GM10847 (cell line): Measurements from ENCODE around the gene UNCX.

Experiments
- POLR2A ChIP-seq: IDR thresholded peaks from 2 replicates; pipeline ENCODE4 v1.6.1; 2011; ENCODE audit not compliant: insufficient read length; ENCODE audit errors: extremely low read depth

Gene UNCX

DNA sequence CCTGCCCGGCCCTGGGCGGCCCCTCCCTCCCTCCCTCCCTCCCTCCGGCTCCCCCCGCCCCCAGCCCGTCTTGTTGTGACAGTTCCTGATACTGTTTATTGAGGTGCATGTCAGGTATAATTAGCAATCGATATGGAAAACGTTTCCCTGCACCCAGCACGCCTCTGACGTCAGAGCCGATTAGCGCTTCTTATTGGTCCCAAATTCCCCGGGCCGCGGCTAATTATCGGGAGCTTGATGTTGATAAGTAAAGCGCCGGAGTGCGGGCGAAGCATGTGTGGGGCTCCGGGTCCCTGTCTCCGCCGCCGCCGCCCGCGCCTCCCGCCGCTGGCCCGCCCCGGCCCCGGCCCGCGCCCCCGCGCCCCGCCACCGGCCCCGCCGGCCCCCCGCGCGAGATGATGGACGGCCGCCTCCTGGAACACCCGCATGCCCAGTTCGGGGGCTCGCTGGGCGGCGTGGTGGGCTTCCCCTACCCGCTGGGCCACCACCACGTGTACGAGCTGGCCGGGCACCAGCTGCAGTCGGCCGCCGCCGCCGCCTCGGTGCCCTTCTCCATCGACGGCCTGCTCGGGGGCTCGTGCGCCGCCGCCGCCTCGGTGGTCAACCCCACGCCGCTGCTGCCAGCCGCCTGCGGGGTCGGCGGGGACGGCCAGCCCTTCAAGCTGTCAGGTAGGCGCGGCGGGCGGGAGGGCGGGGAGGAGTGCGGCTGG lies at the start of gene UNCX:
Gene UNCX (plus strand): TSS at position 250 of the 710 bp plus-strand sequence. CDS start 146 bp downstream, at position 396.
- TF ChIP-seq POLR2A = no peak

DNA sequence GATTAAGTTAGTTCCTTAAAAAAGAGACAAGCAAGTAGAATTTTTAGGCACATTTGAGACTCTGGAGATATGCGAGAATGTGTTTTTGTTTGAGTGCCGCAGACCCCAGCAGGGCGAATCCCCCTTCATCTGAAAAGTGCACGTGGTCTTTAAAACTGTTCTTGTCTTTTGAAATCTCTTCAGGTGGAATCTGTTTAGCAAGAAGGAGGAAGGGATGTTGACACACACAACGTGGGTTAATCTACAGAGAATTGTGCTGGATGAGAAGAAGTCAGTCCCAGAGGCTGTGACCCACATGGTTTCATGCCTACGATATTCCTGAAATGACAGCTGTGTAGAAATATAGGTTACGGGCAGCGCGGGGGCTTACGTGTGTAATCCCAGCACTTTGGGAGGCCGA lies 45.5 kb upstream of the UNCX start:
- no peak for TF ChIP-seq POLR2A

DNA sequence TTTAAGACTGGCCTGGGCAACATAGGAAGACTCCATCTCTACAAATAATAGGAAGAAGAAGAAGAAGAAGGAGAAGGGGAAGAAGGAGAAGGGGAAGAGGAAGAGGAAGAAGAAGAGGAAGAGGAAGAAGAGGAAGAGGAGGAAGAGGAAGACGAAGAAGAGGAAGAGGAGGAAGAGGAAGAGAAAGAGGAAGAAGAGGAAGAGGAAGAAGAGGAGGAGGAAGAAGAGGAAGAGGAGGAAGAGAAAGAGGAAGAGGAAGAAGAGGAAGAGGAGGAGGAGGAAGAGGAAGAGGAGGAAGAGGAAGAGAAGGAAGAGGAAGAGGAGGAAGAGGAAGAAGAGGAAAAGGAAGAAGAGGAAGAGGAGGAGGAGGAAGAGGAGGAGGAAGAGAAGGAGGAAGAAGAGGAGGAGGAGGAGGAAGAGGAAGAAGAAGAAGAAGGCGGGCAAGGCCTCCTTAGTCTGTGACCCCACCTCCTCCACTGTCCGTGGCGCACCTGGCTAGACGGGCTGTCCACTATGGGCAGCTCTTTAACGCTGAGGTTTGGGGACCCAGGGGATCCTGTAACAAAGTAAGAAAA lies 43.9 kb upstream of the UNCX start:
- TF ChIP-seq POLR2A = no peak

DNA sequence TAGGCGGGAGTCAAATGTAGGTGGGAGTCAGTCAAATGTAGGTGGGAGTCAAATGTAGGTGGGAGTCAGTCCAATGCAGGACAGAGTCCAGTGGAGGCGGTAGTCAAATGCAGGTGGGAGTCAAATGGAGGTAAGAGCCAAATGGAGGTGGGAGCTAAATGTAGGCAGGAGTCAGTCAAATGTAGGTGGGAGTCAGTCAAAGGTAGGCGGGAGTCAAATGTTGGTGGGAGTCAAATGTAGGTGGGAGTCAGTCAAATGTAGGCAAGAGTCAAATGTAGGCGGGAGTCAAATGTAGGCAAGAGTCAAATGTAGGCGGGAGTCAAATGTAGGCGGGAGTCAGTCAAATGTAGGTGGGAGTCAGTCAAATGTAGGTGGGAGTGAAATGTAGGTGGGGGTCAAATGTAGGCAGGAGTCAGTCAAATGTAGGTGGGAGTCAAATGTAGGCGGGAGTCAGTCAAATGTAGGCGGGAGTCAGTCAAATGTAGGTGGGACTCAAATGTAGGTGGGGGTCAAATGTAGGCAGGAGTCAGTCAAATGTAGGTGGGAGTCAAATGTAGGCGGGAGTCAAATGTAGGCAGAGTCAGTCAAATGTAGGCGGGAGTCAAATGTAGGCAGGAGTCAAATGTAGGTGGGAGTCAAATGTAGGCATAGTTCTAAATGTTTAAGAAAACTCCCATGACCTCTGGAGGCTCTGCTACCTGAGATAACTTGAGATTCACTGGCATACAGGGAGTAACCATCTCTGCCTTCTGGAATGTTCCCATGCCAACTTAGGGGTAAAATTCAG lies 42.5 kb upstream of the UNCX start:
- TF ChIP-seq POLR2A = no peak

DNA sequence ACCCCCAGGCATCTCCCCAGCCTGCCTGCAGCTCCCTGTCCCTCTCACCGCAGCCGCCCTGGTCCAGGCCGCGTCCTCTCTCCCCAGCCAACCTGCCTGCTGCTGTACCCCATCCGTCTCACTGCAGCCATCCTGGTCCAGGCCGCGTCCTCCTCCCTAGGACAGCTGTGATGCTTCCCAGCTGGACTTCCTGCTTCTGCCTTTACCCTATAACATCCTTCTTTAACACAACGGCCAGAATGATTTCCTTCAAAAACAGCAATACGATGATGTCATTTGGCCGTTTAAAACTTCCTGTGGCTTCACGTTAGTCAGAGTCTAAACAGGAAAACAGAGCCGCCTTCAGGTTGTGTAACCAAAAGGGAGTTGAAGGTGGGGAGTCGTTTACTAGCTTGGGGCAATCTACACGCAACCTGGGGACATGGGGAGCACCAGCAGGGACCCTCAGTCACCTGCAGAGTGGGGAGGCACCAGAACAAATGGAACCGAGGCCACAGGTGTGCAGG lies 40.4 kb upstream of the UNCX start:
- no peak for TF ChIP-seq POLR2A

DNA sequence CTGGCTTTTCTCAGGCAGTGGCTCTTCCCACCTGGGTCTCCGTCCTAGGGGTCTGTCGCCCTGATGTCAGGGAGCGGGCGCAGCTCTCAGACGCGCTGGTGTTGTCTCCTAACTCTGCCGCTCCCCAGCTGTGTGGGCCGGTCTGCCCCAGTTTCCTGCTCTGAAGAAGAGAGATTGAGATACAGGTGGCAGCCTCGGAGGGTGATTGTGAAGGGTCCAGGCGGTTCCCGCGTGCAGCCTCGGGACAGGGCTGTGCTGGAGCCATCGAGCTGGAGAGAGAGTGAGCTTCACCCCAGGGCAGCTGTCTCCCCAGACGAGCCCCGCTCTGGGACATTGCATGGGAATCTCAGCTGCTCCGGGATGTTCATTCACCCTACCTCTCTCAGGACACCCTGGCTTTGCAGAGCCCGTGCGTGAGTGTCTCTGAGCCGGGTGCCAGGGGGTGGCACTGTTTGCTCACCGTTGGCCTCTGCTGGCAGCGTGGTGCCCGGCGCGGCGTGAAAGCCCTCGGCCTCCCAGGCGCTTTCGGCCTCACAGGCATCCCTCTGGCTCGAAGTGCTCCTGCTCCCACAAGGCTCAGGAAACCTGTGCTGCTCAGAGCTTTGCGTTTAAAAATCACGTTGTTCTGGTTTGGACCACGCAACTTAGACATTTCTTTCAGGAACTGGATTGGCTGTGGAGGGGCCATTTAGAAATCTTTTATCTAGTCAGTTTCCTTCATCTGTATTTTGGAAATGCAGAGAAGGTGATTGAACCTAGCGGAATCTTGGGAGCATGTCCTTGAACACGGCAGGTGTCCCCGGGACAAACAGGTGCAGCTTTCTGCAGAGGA lies 38.9 kb upstream of the UNCX start:
- no peak for TF ChIP-seq POLR2A

DNA sequence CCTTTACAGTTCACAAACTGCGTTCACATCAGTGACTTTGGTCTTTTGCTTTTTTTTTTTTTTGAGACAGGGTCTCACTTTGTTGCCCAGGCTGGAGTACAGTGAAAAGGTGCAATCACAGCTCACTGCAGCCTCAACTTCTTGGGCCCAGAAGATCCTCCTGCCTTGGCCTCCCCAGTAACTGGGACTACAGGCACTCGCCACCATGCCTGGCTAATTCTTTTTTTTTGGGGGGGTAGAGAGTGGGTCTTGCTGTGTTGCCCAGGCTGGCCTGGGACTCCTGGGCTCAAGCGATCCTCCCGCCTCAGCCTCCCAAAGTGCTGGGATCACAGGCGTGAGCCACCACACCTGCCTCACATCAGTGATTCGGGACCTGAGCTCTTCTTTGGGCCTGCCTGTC lies 35.7 kb upstream of the UNCX start:
- TF ChIP-seq POLR2A = no peak

DNA sequence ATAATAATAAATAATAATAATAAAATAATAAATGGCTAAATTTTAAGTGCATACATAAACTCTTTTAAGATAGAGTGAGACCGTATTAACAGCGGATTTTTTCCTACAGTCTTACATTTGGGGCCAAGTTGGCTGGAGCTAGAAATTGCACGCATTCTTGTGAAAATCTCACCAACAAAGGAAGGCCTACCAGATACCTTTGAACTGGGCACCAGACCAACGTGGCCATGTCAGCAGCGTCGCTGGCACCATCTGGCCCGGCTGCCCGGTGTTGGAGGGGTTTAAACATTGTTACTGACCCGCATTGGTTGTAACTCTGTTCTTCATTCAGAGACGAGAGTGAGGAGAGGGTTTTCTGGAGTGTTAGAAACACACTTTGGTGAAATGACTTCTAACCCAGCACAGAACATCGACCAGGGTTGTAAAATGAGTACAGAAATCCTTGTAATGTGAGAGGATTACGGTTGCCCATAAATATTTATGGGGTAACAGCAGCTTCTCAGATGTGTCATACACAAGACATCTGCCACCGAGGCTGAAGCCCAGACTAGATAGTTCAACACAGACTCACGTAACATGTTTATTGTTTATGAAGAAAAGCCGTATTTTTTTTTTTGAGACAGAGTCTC lies 34.6 kb upstream of the UNCX start:
- no peak for TF ChIP-seq POLR2A

DNA sequence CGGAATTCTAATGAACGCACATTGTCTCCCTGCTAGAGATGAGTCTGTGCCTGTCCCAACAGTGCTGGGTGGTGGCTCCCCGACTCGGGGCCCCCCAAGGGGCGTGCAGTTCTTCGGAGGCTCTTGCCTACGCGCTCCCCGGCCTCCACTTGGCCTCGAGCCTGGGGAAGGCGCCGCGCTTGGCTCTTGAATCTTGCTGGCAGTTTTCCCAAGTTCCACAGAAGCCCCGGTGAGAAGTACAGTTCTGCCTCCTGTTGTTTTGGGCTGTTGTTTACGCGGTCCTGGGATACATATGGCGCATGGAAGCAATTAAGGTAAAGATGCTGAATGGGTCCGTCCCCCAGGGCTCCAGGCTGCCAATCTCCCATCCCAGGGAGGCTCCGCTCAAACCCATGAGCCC lies 32.6 kb upstream of the UNCX start:
- no peak for TF ChIP-seq POLR2A

DNA sequence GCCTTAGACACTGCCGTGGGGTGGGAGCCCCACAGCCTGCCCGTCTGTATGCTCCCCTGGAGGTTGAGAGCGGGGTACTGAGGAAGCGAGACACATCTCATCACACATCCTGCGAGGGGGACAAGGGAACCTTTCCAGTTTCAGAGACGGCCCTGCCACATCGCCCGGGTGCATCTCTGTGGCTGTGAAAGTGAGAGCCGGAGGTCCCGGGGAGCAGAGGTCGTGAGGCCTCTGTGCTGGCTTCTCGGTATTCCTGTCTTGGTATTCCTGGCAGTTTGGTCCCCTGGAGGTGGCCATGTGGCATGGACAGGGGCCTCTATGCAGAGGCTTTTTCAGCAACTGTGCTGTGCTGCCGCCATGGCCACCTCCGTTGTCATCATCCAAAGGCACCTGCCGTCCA lies 30.8 kb upstream of the UNCX start:
- TF ChIP-seq POLR2A = no peak

DNA sequence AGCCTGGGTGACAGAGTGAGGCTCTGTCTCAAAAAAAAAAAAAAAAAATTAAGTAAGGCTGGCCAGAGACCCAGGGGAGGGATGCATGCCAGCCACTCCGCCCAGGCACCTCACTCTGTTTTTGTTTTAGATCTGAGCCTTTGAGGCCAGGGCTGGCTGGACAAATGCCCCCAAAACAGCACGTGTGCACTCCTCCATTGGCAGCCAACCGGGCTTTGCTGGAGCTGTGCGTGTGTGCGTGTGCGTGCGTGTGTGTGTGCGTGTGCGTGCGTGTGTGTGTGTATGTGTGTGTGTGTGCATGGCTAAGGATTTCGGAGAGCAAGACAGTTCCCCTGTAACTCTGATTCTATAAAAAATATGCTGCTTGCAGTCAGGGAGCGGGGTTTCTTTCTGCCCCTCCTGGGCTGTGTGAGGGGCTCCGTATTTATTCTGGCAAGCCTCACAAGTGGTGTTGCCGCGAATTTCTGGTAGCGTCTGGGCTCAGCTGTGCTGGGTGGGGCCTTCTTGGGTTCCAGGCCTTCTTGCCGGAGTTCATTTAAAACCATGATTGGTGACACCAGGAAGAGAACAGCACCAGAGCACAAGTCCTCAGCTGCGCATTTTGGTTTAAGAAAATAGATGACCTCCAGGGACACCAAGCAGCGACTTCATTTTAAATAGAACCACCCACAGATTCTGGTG lies 28.1 kb upstream of the UNCX start:
- TF ChIP-seq POLR2A = no peak

DNA sequence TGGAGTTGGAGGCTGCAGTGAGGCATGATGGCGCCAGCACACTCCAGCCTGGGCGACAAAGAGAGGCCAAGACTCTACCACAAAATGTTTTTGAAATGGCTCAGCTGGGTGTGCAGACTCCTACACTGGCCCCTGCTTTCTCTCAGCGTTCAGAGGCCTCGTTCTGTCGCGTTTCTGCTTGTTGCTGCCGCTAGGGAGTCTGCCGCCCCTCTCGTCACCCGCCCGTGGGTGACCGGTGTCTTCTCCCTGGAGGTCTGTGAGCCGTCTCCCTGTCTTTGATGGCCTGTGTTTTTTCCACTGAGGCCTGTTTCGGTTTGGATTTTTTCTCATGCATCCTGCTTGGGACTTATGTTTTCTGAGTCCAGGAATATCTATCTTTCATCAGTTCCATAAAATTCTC lies 23.6 kb upstream of the UNCX start:
- TF ChIP-seq POLR2A = no peak

DNA sequence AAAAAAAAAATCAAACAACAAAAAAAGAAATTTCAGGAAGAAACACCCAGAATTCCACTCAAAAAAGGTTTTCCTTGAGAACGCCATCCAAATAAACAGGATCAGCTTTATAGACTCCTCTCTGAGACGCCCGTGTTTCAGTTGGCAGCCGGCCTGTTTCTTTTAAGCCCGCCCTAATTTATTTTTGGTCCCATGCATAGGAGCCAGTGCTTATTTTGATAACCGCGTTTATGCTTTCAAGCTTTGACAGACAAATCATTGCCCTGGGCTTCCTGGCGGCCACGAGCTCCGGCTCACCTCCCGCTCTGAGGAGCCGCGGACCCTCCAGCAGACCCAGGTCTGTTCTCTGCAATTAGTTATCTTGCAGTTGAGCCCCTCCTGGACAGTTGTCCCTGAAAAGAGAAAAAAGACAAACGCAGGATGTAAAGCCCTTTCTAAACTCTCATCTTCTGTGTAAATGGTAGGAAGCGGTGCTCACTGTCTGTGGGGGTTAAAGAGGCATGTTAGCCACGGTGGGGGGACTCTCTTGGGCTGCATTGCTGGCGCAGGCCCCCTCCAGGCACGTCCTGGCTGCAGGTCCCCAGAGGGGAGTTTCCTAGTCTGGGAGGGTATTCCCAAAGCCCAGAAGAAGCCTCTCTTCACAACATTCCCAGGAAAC lies 22.2 kb upstream of the UNCX start:
- TF ChIP-seq POLR2A = no peak
